GM23338 (cell line): Measurements from ENCODE around the gene PACS2.

ENCODE experiments used
- CTCF ChIP-seq, 2 experiments: fragments of 200-600 bp in 1 of 2; sonication (generic) in 1 of 2; conservative IDR thresholded peaks; 2 replicates each; pipeline versions ENCODE4 v1.5.1 to v1.6.1; 2016 to 2017; ENCODE audit warnings: antibody characterized with exemption in 2 of 2, low read depth in 2 of 2, mild to moderate bottlenecking in 2 of 2, moderate library complexity in 1 of 2
- EZH2 ChIP-seq: fragments of 200-600 bp; sonication (generic); IDR thresholded peaks from one replicate; pipeline ENCODE4 v1.8.0; 2017; ENCODE audit warnings: antibody characterized with exemption, mild to moderate bottlenecking, low read depth; ENCODE audit not compliant: unreplicated experiment
- JUNB ChIP-seq: IDR thresholded peaks from one replicate; pipeline ENCODE4 v1.6.1; 2016; ENCODE audit warnings: antibody characterized with exemption; ENCODE audit not compliant: unreplicated experiment
- POLR2AphosphoS5 ChIP-seq: IDR thresholded peaks from 2 replicates; pipeline ENCODE4 v1.6.1; 2016; ENCODE audit warnings: antibody characterized with exemption, low read depth
- TF ChIP-seq, protein P1 (sequence below): IDR thresholded peaks from one replicate; pipeline ENCODE4 v1.6.1; 2018; ENCODE audit warnings: antibody characterized with exemption; ENCODE audit not compliant: unreplicated experiment

- TF ChIP-seq CTCF (conservative IDR thresholded peaks at IDR 0.05; ENCODE audit: low read depth in 2 of 2) (no peak), POLR2AphosphoS5 (no peak), JUNB (no peak), EZH2 (no peak)
- TF ChIP-seq, protein P1, sequence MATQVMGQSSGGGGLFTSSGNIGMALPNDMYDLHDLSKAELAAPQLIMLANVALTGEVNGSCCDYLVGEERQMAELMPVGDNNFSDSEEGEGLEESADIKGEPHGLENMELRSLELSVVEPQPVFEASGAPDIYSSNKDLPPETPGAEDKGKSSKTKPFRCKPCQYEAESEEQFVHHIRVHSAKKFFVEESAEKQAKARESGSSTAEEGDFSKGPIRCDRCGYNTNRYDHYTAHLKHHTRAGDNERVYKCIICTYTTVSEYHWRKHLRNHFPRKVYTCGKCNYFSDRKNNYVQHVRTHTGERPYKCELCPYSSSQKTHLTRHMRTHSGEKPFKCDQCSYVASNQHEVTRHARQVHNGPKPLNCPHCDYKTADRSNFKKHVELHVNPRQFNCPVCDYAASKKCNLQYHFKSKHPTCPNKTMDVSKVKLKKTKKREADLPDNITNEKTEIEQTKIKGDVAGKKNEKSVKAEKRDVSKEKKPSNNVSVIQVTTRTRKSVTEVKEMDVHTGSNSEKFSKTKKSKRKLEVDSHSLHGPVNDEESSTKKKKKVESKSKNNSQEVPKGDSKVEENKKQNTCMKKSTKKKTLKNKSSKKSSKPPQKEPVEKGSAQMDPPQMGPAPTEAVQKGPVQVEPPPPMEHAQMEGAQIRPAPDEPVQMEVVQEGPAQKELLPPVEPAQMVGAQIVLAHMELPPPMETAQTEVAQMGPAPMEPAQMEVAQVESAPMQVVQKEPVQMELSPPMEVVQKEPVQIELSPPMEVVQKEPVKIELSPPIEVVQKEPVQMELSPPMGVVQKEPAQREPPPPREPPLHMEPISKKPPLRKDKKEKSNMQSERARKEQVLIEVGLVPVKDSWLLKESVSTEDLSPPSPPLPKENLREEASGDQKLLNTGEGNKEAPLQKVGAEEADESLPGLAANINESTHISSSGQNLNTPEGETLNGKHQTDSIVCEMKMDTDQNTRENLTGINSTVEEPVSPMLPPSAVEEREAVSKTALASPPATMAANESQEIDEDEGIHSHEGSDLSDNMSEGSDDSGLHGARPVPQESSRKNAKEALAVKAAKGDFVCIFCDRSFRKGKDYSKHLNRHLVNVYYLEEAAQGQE = no peak
Measured at GRCh38 chr14:105384041-105384557, 69.6 kb downstream of the PACS2 start.
